ENCODE measurements around the gene SLC19A3.

DNA sequence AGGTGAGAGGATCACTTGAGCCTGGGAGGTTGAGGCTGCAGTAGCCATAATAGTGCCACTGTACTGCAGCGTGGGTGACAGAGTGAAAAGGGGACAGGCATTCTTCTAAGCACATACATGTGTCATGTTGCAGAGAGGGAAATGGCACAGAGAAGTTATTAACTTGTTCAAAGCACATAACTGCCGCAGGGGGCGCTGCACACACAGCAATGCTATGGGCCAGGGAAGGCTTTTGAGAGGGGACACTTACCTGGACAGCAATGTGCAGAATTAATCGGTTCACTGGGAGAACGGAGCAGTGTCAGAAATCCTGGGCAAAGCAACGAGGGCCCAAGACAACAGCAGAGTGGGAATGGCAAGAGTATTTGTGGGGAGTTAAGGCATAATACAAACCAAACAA lies 30.3 kb upstream of the SLC19A3 start:
- TF ChIP-seq GATA2 (IDR thresholded peaks at IDR 0.05; ENCODE audit: low read depth, low read length) (no peak), GATA3 (IDR thresholded peaks at IDR 0.05; ENCODE audit: low read depth, low read length) (no peak)

Data from SH-SY5Y (cell line).